ENCODE data around the gene FAM204A.

- TF ChIP-seq CTCF (IDR thresholded peaks at IDR 0.05; ENCODE audit: low read length) (no peak), EZH2 (optimal IDR thresholded peaks at IDR 0.05; ENCODE audit: low read depth, low read length) (no peak)
Measured at GRCh38 chr10:118290471-118290995, 51.6 kb downstream of the FAM204A start.

Measured in MM.1S (cell line).